IPS-20b (cell line): Measurements from ENCODE around the gene MOCS2.
A peak's percentile ranks its signal among the peaks of the same experiment; 100 is the strongest.
"Not testable (repeated sequence)": the region's sequence is repeated elsewhere in the genome, so short reads cannot be mapped to it uniquely, and the experiment has no call there.

Source experiments
- H3K27ac ChIP-seq: one replicate; pipeline ENCODE4 v1.5.1; 2013; ENCODE audit warnings: low read length
- H3K27me3 ChIP-seq: 2 replicates; pipeline ENCODE4 v1.6.1; 2013; ENCODE audit warnings: mild to moderate bottlenecking, low read length, inconsistent platforms; ENCODE audit not compliant: insufficient read depth
- H3K36me3 ChIP-seq: 2 replicates; pipeline ENCODE4 v1.6.1; 2013; ENCODE audit warnings: low read depth, mild to moderate bottlenecking, inconsistent platforms, low read length, moderate library complexity; ENCODE audit not compliant: insufficient read depth
- H3K4me1 ChIP-seq: 2 replicates; pipeline ENCODE4 v1.6.1; 2013; ENCODE audit warnings: mild to moderate bottlenecking, control low read depth, inconsistent platforms, low read length, moderate library complexity; ENCODE audit not compliant: insufficient read depth
- H3K4me3 ChIP-seq: 2 replicates; pipeline ENCODE4 v1.5.1; 2013; ENCODE audit warnings: mild to moderate bottlenecking, low read length, inconsistent platforms
- H3K9ac ChIP-seq: 2 replicates; pipeline ENCODE4 v1.6.1; 2013; ENCODE audit warnings: low read depth, mild to moderate bottlenecking, inconsistent platforms, low read length, moderate library complexity
- H3K9me3 ChIP-seq: 2 replicates; pipeline ENCODE4 v1.6.1; 2013; ENCODE audit warnings: mild to moderate bottlenecking, low read depth, low read length, inconsistent platforms; ENCODE audit not compliant: insufficient read depth

The MOCS2 gene

GRCh38 chr5:53113947-53114346 lies 4.4 kb upstream of the MOCS2 start:
- Histone ChIP-seq H3K36me3 (no peaks in the 10 kb centered on the region), H3K27ac (no peak overlapping the region), H3K4me1 (peaks cover 9% of the 10 kb centered on the region)

GRCh38 chr5:53112909-53113308 lies 3.4 kb upstream of the MOCS2 start:
- Histone ChIP-seq H3K4me1 (peaks cover 14% of the 10 kb centered on the region), H3K36me3 (no peaks in the 10 kb centered on the region), H3K9ac (no peak overlapping the region), H3K4me3 (no peak overlapping the region), H3K9me3 (no peaks in the 10 kb centered on the region), H3K27me3 (peaks cover 8% of the 10 kb centered on the region; the same call in 1 of the 2 replicates), H3K27ac (no peak overlapping the region)

More at GRCh38 chr5:53113947-53114346, 4.4 kb upstream of the MOCS2 start:
- no peaks in the 10 kb centered on the region for H3K9me3 ChIP-seq
- H3K27me3 ChIP-seq: peaks cover 2% of the 10 kb centered on the region; the same call in 1 of the 2 replicates
- H3K4me3 ChIP-seq: no peak overlapping the region
- H3K9ac ChIP-seq: no peak overlapping the region

DNA sequence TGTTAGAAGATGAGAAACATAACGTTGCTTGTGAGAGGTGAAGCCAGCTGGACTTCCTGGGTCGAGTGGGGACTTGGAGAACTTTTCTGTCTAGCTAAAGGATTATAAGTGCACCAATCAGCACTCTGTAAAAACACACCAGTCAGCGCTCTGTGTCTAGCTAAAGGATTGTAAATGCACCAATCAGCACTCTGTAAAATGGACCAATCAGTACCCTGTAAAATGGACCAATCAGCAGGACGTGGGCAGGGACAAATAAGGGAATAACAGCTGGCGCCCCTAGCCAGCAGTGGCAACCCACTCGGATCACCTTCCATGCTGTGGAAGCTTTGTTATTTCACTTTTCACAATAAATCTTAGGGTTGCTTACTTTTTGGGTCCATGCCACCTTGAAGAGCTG lies 2.8 kb upstream of the MOCS2 start:
- H3K36me3 ChIP-seq, H3K4me3 ChIP-seq, H3K27me3 ChIP-seq, H3K9me3 ChIP-seq, H3K9ac ChIP-seq, H3K27ac ChIP-seq: not testable (repeated sequence)
- H3K4me1 ChIP-seq: peaks cover 14% of the 10 kb centered on the region

DNA sequence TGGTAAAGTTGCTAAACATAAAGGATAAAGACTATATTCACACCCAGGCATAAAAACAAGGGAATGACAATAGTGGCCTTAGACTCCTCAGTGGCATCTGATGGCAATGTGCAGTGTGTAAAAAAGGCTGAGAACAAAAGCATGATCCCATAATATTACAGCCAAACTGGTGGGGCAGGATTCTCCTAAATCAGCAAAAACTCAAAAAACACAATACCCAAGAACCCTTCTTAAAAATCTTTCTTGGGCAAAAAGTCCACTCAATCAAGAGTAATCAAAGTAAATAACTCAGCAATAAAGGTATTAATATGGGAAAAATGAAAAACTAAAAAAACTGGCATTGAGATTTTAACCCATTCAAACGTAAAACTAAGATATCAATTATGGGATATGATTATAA lies 1.6 kb upstream of the MOCS2 start:
- Histone ChIP-seq H3K9me3 (no peaks in the 10 kb centered on the region), H3K27me3 (peaks cover 8% of the 10 kb centered on the region; the same call in 1 of the 2 replicates), H3K4me3 (peak overlapping the region; percentile 93; the same call in 1 of the 2 replicates), H3K9ac (no peak overlapping the region), H3K27ac (no peak overlapping the region), H3K4me1 (peaks cover 14% of the 10 kb centered on the region), H3K36me3 (no peaks in the 10 kb centered on the region)

DNA sequence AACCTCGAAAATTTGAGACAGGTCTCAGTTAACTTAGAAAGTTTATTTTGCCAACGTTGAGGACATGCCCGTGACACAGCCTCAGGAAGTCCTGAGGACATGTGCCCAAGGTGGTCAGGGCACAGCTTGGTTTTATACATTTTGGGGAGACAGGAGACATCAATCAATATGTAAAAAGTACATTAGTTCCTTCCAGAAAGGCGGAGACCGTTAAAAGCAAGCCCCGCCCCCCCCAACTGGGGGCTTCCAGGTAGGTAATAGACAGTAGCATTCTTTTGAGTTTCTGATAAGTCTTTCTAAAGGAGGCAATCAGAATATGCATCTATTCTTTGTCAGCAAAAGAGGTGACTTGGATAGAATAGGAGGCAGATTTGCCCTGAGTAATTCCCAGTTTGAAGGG lies 599 bp upstream of the MOCS2 start:
- H3K36me3 ChIP-seq: no peaks in the 10 kb centered on the region
- H3K4me3 ChIP-seq: peak overlapping the region; percentile 93
- H3K27ac ChIP-seq: no peak overlapping the region
- H3K4me1 ChIP-seq: peaks cover 14% of the 10 kb centered on the region
- H3K27me3 ChIP-seq: peaks cover 8% of the 10 kb centered on the region; the same call in 1 of the 2 replicates
- H3K9me3 ChIP-seq: no peaks in the 10 kb centered on the region
- H3K9ac ChIP-seq: peak overlapping the region; percentile 83

DNA sequence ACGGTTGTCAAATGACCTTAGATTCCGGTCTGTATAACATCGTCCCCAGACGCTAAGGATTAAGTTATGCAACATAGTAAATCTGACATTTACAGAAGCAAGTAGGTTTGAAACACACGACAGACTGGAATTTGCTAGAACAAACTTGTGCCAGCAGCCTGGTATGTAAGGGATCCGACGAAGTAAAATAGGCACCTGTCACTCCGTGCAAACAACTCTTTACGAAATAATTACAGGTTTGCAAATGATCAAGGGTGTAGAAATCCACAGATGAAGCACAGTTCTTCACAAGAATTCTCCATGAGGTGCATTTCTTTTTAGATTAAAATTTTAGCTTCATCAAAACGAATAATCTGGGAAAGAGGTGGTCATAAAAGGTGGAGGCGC lies 508 bp downstream of the MOCS2 start:
- Histone ChIP-seq H3K27ac (no peak overlapping the region), H3K36me3 (no peaks in the 10 kb centered on the region), H3K27me3 (peaks cover 8% of the 10 kb centered on the region; the same call in 1 of the 2 replicates), H3K9me3 (no peaks in the 10 kb centered on the region), H3K4me3 (peak overlapping the region; percentile 93), H3K9ac (peak overlapping the region; percentile 83; the same call in 1 of the 2 replicates), H3K4me1 (peaks cover 14% of the 10 kb centered on the region; the same call in 1 of the 2 replicates)

GRCh38 chr5:53105611-53106300 lies 3.8 kb downstream of the MOCS2 start:
- Histone ChIP-seq H3K36me3 (no peaks in the 10 kb centered on the region), H3K27me3 (peaks cover 8% of the 10 kb centered on the region; the same call in 1 of the 2 replicates), H3K9ac (no peak overlapping the region), H3K4me1 (peaks cover 12% of the 10 kb centered on the region; the same call in 1 of the 2 replicates), H3K4me3 (no peak overlapping the region), H3K9me3 (no peaks in the 10 kb centered on the region), H3K27ac (no peak overlapping the region)

DNA sequence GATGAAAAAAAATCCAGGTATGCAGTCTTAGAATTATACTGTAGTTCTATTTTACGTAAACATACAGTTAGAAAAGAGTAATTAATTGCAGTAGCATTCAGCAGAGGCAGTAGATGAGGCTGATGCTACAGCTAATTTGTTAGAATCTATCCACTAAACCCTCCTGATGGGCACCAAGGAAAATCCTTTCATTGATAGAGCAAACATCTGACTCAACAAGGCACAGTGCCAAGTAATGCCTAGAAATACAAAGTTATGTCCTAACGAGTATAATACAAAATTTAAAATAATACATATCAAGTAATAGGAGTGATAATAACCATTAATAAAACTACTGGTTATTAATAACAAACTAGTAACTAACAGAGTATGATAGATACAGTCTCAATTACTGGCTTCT lies 9.0 kb downstream of the MOCS2 start:
- no peak overlapping the region for H3K4me3 ChIP-seq
- no peak overlapping the region for H3K27ac ChIP-seq
- H3K9ac ChIP-seq: no peak overlapping the region
- no peaks in the 10 kb centered on the region for H3K4me1 ChIP-seq
- no peaks in the 10 kb centered on the region for H3K27me3 ChIP-seq
- H3K9me3 ChIP-seq: no peaks in the 10 kb centered on the region
- peaks cover 18% of the 10 kb centered on the region; the same call in 1 of the 2 replicates for H3K36me3 ChIP-seq

DNA sequence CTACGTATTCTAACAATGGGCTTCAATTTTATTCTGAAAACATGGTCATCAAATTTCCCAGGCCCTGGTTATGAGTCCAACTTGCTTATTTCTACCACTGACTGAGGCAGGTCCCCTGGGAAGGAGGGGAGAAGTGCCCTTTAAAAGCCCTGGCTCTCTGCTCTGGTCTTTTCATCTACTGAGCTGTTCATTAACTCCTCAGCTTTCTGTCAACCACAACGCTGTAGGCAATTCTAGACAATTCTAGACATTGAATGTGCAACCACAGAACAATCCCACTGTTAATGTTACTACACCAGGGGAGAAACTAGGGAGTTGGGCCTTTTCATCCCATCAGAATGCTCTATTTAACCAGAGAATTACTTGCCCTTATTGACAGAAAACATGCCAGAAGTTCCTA lies 10.0 kb downstream of the MOCS2 start:
- H3K27ac ChIP-seq: no peak overlapping the region
- no peaks in the 10 kb centered on the region for H3K4me1 ChIP-seq
- H3K36me3 ChIP-seq: peaks cover 18% of the 10 kb centered on the region; the same call in 1 of the 2 replicates
- no peaks in the 10 kb centered on the region for H3K27me3 ChIP-seq
- no peak overlapping the region for H3K9ac ChIP-seq
- H3K4me3 ChIP-seq: no peak overlapping the region
- no peaks in the 10 kb centered on the region for H3K9me3 ChIP-seq

DNA sequence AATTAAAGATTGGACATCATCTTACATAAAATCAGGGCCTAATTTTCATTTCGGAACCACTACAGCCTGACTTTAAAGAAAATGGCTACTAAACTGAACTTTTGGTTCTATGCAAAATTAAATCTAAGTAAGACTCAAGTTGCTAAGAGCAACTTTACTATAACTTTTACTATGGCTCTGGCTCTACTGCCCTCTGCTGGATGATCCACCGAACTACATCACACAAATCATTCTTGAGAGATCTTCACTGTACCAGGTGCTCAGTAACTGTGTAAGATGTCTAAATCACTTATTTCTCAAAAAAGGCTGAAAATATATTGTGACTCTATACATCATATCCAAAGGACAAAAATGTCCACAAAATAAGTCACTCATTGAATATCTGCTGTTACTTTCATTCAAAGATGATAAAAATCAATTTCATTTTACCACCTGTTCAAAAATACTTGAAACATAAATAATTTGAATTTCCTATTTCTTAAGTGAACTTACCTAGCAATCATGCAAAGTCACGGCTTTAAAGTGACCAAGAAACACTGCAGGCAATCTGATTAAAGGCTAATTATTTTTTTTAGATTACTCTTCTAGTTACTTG lies 13.5 kb downstream of the MOCS2 start:
- no peak overlapping the region for H3K27ac ChIP-seq
- H3K9ac ChIP-seq: no peak overlapping the region
- peaks cover 18% of the 10 kb centered on the region; the same call in 1 of the 2 replicates for H3K36me3 ChIP-seq

DNA sequence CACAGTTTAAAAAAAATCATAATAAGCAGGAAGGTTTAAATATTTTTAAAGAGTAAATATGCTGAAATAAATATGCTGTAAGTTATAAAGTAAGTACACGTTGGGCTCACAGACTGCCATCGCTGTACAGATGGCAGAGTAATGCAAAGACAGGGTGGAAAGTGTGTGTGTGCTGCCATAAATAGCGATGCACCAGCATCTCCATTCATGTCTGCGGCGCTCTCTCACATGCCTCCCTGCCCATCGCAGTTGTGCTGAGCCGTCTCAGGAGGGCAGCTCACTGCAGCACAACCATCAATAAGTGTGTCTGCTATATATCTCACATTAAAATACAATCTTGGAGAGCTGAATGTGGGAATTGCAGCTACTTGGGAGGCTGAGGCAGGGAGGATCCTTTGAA lies 14.3 kb downstream of the MOCS2 start:
- no peaks in the 10 kb centered on the region for H3K9me3 ChIP-seq
- H3K9ac ChIP-seq: no peak overlapping the region
- no peak overlapping the region for H3K27ac ChIP-seq
- no peaks in the 10 kb centered on the region for H3K4me1 ChIP-seq
- H3K27me3 ChIP-seq: no peaks in the 10 kb centered on the region
- no peak overlapping the region for H3K4me3 ChIP-seq
- peaks cover 18% of the 10 kb centered on the region; the same call in 1 of the 2 replicates for H3K36me3 ChIP-seq

More for the DNA sequence above, 13.5 kb downstream of the MOCS2 start:
- H3K9me3 ChIP-seq: no peaks in the 10 kb centered on the region
- no peaks in the 10 kb centered on the region for H3K27me3 ChIP-seq
- H3K4me3 ChIP-seq: no peak overlapping the region
- no peaks in the 10 kb centered on the region for H3K4me1 ChIP-seq

DNA sequence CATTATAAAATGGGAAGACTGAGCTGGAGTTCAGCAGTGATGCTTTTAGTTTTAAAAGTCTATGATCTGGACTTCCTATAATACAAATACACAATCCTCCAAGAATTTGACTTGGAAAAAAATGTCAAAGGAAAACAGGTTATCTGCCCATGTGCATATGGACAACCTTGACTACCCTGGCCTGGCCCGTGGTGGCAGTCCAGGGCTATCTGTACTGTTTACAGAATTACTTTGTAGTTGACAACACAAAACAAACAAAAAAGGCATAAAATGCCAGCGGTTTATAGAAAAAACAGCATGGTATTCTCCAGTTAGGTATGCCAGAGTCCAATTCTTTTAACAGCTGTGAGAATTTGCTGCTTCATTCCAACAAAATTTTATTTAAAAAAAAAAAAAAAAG lies 17.3 kb downstream of the MOCS2 start:
- Histone ChIP-seq H3K9me3 (no peaks in the 10 kb centered on the region), H3K4me3 (no peak overlapping the region), H3K27me3 (no peaks in the 10 kb centered on the region), H3K4me1 (no peaks in the 10 kb centered on the region), H3K27ac (no peak overlapping the region), H3K36me3 (peaks cover 4% of the 10 kb centered on the region; the same call in 1 of the 2 replicates), H3K9ac (no peak overlapping the region)
